T-helper 2 cell treated with Interferon-gamma antibody and Interleukin-4, amounts not matched to agents 100 ng/mL and 5 ng/mL, for 36 hours (primary cell): ENCODE results near the gene LIPK. TPM values are rescaled to one million over a fixed set of nuclear protein-coding genes. Genes with fewer than 3 reads are reported as not detected.

ENCODE experiments used
- intact Hi-C: fragments of 100-400 bp; cut with micrococcal nuclease; formaldehyde crosslinking; loops from one replicate; pipeline ENCODE4 v1.15.1; 2023
- total RNA-seq: library from RNA; stranded (reverse); gene quantifications from 2 replicates; pipeline ENCODE4 v1.2.3, GENCODE V29; 2022

The LIPK gene
- total RNA-seq, 1 donor from 2014 or later: not detected

GRCh38 chr10:88783724-88784123, 77.7 kb downstream of the LIPK start:
- intact Hi-C loops: no loop called here

- intact Hi-C loops: no loop called here
Observed at GRCh38 chr10:88786032-88786770, 80.2 kb downstream of the LIPK start.

- intact Hi-C loops: no loop called here
Observed at GRCh38 chr10:88787463-88787862, 81.4 kb downstream of the LIPK start.

- intact Hi-C loops: no loop called here
Observed at GRCh38 chr10:88788924-88789323, 82.9 kb downstream of the LIPK start.

GRCh38 chr10:88791924-88792323, 85.9 kb downstream of the LIPK start:
- intact Hi-C loops: loop anchor here (2.0 kb wide), 1 partner anchor 33 kb away; no protein-coding TSS in a partner anchor

GRCh38 chr10:88792661-88793060, 86.6 kb downstream of the LIPK start:
- intact Hi-C loops: loop anchor here (2.0 kb wide), 1 partner anchor 32 kb away; no protein-coding TSS in a partner anchor

- intact Hi-C loops: loop anchor here (2.0 kb wide), 1 partner anchor 31 kb away; no protein-coding TSS in a partner anchor
Observed at GRCh38 chr10:88793712-88794299, 87.8 kb downstream of the LIPK start.

GRCh38 chr10:88794731-88795130, 88.7 kb downstream of the LIPK start:
- intact Hi-C loops: no loop called here

- intact Hi-C loops: no loop called here
Observed at GRCh38 chr10:88800152-88801125, 94.4 kb downstream of the LIPK start.

Other genes with a start within 250 kb of the LIPK start
- 1.2 and 3.1 TPM in 2 replicates for gene RNLS, start 122.9 kb upstream of the LIPK start, total RNA-seq
- 0.18 TPM in 1 of 2 replicates, not detected in the other for gene LIPJ, start 119.5 kb upstream of the LIPK start, total RNA-seq
- not detected in 2 replicates for gene LIPF, start 41.8 kb upstream of the LIPK start, total RNA-seq
- not detected in 2 replicates for gene LIPN, start 53.8 kb downstream of the LIPK start, total RNA-seq
- not detected in 2 replicates for gene LIPM, start 96.5 kb downstream of the LIPK start, total RNA-seq
- gene ANKRD22, start 145.6 kb downstream of the LIPK start, total RNA-seq: 0.16 TPM in 1 of 2 replicates, not detected in the other
- 39.4 and 39.5 TPM in 2 replicates for gene STAMBPL1, start 174.0 kb downstream of the LIPK start, total RNA-seq
- gene ACTA2, start 246.5 kb downstream of the LIPK start, total RNA-seq: 9.3 and 10.6 TPM in 2 replicates